NCI-H187 (cell line): Measurements from ENCODE around the gene LRIT2.

Experiments used
- DNase-seq, 2 experiments: peaks; one replicate each; lab custom pipeline; 2025; lab: John Stamatoyannopoulos, UW

LRIT2 gene

GRCh38 chr10:84243759-84244158 is 18.4 kb upstream of the LRIT2 start:
- DNase-seq, result no peak

- DNase-seq, result no peak
Measured at GRCh38 chr10:84241185-84241790, 15.9 kb upstream of the LRIT2 start, which contains the start of gene LRIT1. LRIT1 (minus strand) TSS chr10:84241546; CDS start chr10:84241439, 107 bp downstream.

GRCh38 chr10:84238909-84239308 is 13.6 kb upstream of the LRIT2 start:
- no peak for DNase-seq

GRCh38 chr10:84237199-84238051 is 12.1 kb upstream of the LRIT2 start:
- DNase-seq, result no peak

GRCh38 chr10:84236807-84237198 is 11.5 kb upstream of the LRIT2 start:
- no peak for DNase-seq

- DNase-seq, result no peak
Measured at GRCh38 chr10:84235096-84235495, 9.8 kb upstream of the LRIT2 start.

GRCh38 chr10:84234479-84234878 is 9.1 kb upstream of the LRIT2 start:
- DNase-seq, result no peak

GRCh38 chr10:84233940-84234339 is 8.6 kb upstream of the LRIT2 start:
- no peak for DNase-seq

GRCh38 chr10:84232376-84232775 is 7.0 kb upstream of the LRIT2 start:
- DNase-seq, result no peak

- DNase-seq, result no peak
Measured at GRCh38 chr10:84230359-84230758, 5.0 kb upstream of the LRIT2 start.

- no peak for DNase-seq
Measured at GRCh38 chr10:84227810-84228209, 2.5 kb upstream of the LRIT2 start.

- DNase-seq, result no peak
Measured at GRCh38 chr10:84226616-84227015, 1.3 kb upstream of the LRIT2 start.

- DNase-seq, result no peak
Measured at GRCh38 chr10:84224411-84225028, 824 bp downstream of the LRIT2 start.

GRCh38 chr10:84221916-84222315 is 3.4 kb downstream of the LRIT2 start:
- no peak for DNase-seq

- DNase-seq, result no peak
Measured at GRCh38 chr10:84217746-84218145, 7.6 kb downstream of the LRIT2 start.

- no peak for DNase-seq
Measured at GRCh38 chr10:84216834-84217233, 8.5 kb downstream of the LRIT2 start.

- no peak for DNase-seq
Measured at GRCh38 chr10:84214612-84215235, 10.6 kb downstream of the LRIT2 start.

GRCh38 chr10:84214046-84214572 is 11.2 kb downstream of the LRIT2 start:
- DNase-seq, result no peak

GRCh38 chr10:84213076-84213475 is 12.3 kb downstream of the LRIT2 start:
- DNase-seq, result no peak

GRCh38 chr10:84212014-84212413 is 13.3 kb downstream of the LRIT2 start:
- DNase-seq, result no peak

GRCh38 chr10:84211566-84211965 is 13.8 kb downstream of the LRIT2 start:
- DNase-seq, result no peak

GRCh38 chr10:84208023-84208422 is 17.3 kb downstream of the LRIT2 start:
- DNase-seq, result no peak
